ENCODE results near the gene SGPL1. TPM values are rescaled to one million over a fixed set of nuclear protein-coding genes. Genes with fewer than 3 reads are reported as not detected.

SGPL1 gene
- polyA plus RNA-seq, 1 donor from 2014 or later = 33.4 TPM

DNA sequence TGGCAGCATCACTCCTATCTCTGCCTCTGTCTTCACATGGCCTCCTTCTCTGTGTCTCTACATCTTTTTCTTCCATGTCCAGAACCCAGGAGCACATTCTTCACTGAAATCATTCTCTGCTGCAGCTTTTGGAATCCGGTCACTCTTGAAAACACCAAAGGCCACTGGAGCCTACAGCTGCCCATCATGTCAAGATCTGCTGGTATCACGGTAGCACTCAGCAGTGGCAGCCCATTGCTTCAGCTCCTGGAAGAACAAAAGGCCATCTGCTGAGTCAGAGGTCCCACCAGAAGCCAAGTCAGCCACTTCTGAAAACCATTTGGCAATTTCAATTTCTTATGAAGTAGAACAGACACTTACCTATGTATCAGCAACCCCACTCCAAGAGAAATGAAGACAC is 78.7 kb downstream of the SGPL1 start:
- no peaks in the 10 kb centered on the region for H3K79me2 ChIP-seq (replicated peaks; ENCODE audit: insufficient read depth, low read length)
- TF ChIP-seq POLR2AphosphoS5 (IDR thresholded peaks at IDR 0.05) (no peak), TAF1 (IDR thresholded peaks at IDR 0.05; ENCODE audit: low read depth) (no peak), MXI1 (conservative IDR thresholded peaks at IDR 0.05; ENCODE audit: poor library complexity, severe bottlenecking) (no peak), SMC3 (conservative IDR thresholded peaks at IDR 0.05; ENCODE audit: poor library complexity) (no peak), EZH2 (IDR thresholded peaks at IDR 0.05; ENCODE audit: borderline replicate concordance, insufficient read depth, low read length, poor library complexity, severe bottlenecking) (no peak), EP300 (conservative IDR thresholded peaks at IDR 0.05; ENCODE audit: poor library complexity, severe bottlenecking) (no peak), RAD21 (conservative IDR thresholded peaks at IDR 0.05) (no peak)
- TF ChIP-seq, protein P1, sequence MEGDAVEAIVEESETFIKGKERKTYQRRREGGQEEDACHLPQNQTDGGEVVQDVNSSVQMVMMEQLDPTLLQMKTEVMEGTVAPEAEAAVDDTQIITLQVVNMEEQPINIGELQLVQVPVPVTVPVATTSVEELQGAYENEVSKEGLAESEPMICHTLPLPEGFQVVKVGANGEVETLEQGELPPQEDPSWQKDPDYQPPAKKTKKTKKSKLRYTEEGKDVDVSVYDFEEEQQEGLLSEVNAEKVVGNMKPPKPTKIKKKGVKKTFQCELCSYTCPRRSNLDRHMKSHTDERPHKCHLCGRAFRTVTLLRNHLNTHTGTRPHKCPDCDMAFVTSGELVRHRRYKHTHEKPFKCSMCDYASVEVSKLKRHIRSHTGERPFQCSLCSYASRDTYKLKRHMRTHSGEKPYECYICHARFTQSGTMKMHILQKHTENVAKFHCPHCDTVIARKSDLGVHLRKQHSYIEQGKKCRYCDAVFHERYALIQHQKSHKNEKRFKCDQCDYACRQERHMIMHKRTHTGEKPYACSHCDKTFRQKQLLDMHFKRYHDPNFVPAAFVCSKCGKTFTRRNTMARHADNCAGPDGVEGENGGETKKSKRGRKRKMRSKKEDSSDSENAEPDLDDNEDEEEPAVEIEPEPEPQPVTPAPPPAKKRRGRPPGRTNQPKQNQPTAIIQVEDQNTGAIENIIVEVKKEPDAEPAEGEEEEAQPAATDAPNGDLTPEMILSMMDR (IDR thresholded peaks at IDR 0.05; ENCODE audit: poor library complexity, severe bottlenecking) = no peak
- TF ChIP-seq, protein P2, sequence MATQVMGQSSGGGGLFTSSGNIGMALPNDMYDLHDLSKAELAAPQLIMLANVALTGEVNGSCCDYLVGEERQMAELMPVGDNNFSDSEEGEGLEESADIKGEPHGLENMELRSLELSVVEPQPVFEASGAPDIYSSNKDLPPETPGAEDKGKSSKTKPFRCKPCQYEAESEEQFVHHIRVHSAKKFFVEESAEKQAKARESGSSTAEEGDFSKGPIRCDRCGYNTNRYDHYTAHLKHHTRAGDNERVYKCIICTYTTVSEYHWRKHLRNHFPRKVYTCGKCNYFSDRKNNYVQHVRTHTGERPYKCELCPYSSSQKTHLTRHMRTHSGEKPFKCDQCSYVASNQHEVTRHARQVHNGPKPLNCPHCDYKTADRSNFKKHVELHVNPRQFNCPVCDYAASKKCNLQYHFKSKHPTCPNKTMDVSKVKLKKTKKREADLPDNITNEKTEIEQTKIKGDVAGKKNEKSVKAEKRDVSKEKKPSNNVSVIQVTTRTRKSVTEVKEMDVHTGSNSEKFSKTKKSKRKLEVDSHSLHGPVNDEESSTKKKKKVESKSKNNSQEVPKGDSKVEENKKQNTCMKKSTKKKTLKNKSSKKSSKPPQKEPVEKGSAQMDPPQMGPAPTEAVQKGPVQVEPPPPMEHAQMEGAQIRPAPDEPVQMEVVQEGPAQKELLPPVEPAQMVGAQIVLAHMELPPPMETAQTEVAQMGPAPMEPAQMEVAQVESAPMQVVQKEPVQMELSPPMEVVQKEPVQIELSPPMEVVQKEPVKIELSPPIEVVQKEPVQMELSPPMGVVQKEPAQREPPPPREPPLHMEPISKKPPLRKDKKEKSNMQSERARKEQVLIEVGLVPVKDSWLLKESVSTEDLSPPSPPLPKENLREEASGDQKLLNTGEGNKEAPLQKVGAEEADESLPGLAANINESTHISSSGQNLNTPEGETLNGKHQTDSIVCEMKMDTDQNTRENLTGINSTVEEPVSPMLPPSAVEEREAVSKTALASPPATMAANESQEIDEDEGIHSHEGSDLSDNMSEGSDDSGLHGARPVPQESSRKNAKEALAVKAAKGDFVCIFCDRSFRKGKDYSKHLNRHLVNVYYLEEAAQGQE (IDR thresholded peaks at IDR 0.05; ENCODE audit: borderline replicate concordance) = no peak
- H3K9ac ChIP-seq (ENCODE audit: low read length) = no peak overlapping the region
- no peak overlapping the region for H2AFZ ChIP-seq (ENCODE audit: low read depth, low read length)
- no peak overlapping the region for H3K27ac ChIP-seq (ENCODE audit: low read length)
- H3K9me3 ChIP-seq (ENCODE audit: low read length) = no peaks in the 10 kb centered on the region
- H4K20me1 ChIP-seq (ENCODE audit: insufficient read depth) = no peaks in the 10 kb centered on the region
- H3K4me3 ChIP-seq (ENCODE audit: low read length) = no peak overlapping the region
- H3K9me2 ChIP-seq (ENCODE audit: insufficient read depth, low read length) = no peaks in the 10 kb centered on the region
- no peaks in the 10 kb centered on the region for H3K36me3 ChIP-seq (ENCODE audit: insufficient read depth, low read length)
- no peaks in the 10 kb centered on the region for H3F3A ChIP-seq (ENCODE audit: insufficient read depth, low read length, poor library complexity, severe bottlenecking)
- no peak overlapping the region for H3K4me2 ChIP-seq (ENCODE audit: low read length)
- H3K27me3 ChIP-seq (ENCODE audit: insufficient read depth, low read depth, low read length) = no peaks in the 10 kb centered on the region

- Histone ChIP-seq H3K79me2 (replicated peaks; ENCODE audit: insufficient read depth, low read length) (no peaks in the 10 kb centered on the region), H3K9me3 (ENCODE audit: low read length) (no peaks in the 10 kb centered on the region), H3K9me2 (ENCODE audit: insufficient read depth, low read length) (no peaks in the 10 kb centered on the region), H3F3A (ENCODE audit: insufficient read depth, low read length, poor library complexity, severe bottlenecking) (no peaks in the 10 kb centered on the region), H2AFZ (ENCODE audit: low read depth, low read length) (no peak overlapping the region), H3K27me3 (ENCODE audit: insufficient read depth, low read depth, low read length) (no peaks in the 10 kb centered on the region), H4K20me1 (ENCODE audit: insufficient read depth) (no peaks in the 10 kb centered on the region), H3K4me3 (ENCODE audit: low read length) (no peak overlapping the region), H3K4me2 (ENCODE audit: low read length) (no peak overlapping the region), H3K9ac (ENCODE audit: low read length) (no peak overlapping the region), H3K36me3 (ENCODE audit: insufficient read depth, low read length) (no peaks in the 10 kb centered on the region), H3K27ac (ENCODE audit: low read length) (no peak overlapping the region)
- TF ChIP-seq, protein P1 (IDR thresholded peaks at IDR 0.05; ENCODE audit: poor library complexity, severe bottlenecking) = no peak
- TF ChIP-seq TAF1 (IDR thresholded peaks at IDR 0.05; ENCODE audit: low read depth) (no peak), EZH2 (IDR thresholded peaks at IDR 0.05; ENCODE audit: borderline replicate concordance, insufficient read depth, low read length, poor library complexity, severe bottlenecking) (no peak), MXI1 (conservative IDR thresholded peaks at IDR 0.05; ENCODE audit: poor library complexity, severe bottlenecking) (no peak), EP300 (conservative IDR thresholded peaks at IDR 0.05; ENCODE audit: poor library complexity, severe bottlenecking) (no peak), POLR2AphosphoS5 (IDR thresholded peaks at IDR 0.05) (no peak), RAD21 (conservative IDR thresholded peaks at IDR 0.05) (no peak), SMC3 (conservative IDR thresholded peaks at IDR 0.05; ENCODE audit: poor library complexity) (no peak)
- TF ChIP-seq, protein P2 (IDR thresholded peaks at IDR 0.05; ENCODE audit: borderline replicate concordance) = no peak
These were observed 80.8 kb downstream of the SGPL1 start for GRCh38 chr10:70896551-70896950.

Data from neural cell (in vitro differentiated cells).